ENCODE measurements around the gene CAMK2B. TPM values are rescaled to one million over a fixed set of nuclear protein-coding genes. Genes with fewer than 3 reads are reported as not detected.

Gene CAMK2B
- total RNA-seq, 1 experiment from 2014 or later = 0.34 TPM

- Histone ChIP-seq H3K4me3 (replicated peaks in 1 of 2; ENCODE audit: low read depth in 1 of 2, low read length in 2 of 2) (no peak overlapping the region), H3K4me1 (ENCODE audit: control insufficient read depth in 1 of 2, insufficient read depth in 2 of 2, low read length in 2 of 2) (peaks cover 0 to 8% of the 10 kb centered on the region in 2 experiments; a peak in 1 of 4 replicates), H2AFZ (ENCODE audit: low read depth, low read length, poor library complexity, severe bottlenecking) (no peak overlapping the region), H3K9ac (ENCODE audit: low read length) (no peak overlapping the region), H3K36me3 (ENCODE audit: control insufficient read depth in 1 of 2, insufficient read depth in 2 of 2, low read length in 2 of 2) (no peaks in the 10 kb centered on the region), H4K20me1 (ENCODE audit: insufficient read depth) (no peaks in the 10 kb centered on the region), H3K9me3 (ENCODE audit: control insufficient read depth in 1 of 2, insufficient read depth in 1 of 2, low read depth in 1 of 2, low read length in 2 of 2) (no peaks in the 10 kb centered on the region), H3K27me3 (ENCODE audit: insufficient read depth, low read length) (peaks cover 5% of the 10 kb centered on the region; the same call in 1 of the 2 replicates), H3K4me2 (ENCODE audit: low read length) (no peak overlapping the region), H3K9me2 (ENCODE audit: insufficient read depth) (no peaks in the 10 kb centered on the region), H3K79me2 (ENCODE audit: insufficient read depth, low read length) (no peaks in the 10 kb centered on the region), H3K27ac (ENCODE audit: low read depth, low read length) (no peak overlapping the region)
- ChIA-PET CTCF (no interaction called here), POLR2A (no interaction called here), RAD21 (ENCODE audit: low non-redundant PET in 1 of 2, low total read pairs in 2 of 2, uncharacterized antibody in 2 of 2, unreplicated experiment in 2 of 2) (no interaction called here)
- intact Hi-C loops (cut with micrococcal nuclease) = no loop called here
- no TSS peak for BruUV-seq (replicated peaks)
- ATAC-seq (no peak), DNase-seq (ENCODE audit: low read depth, low spot score) (no peak)
- TF ChIP-seq MAX (IDR thresholded peaks at IDR 0.05) = no peak
Measured at GRCh38 chr7:44267719-44268421, 57.5 kb downstream of the CAMK2B start.

- TF ChIP-seq FOSL1 (IDR thresholded peaks at IDR 0.05; ENCODE audit: low read depth) (no peak), EZH2phosphoT487 (IDR thresholded peaks at IDR 0.05; ENCODE audit: borderline replicate concordance) (no peak), SIN3A (IDR thresholded peaks at IDR 0.05; ENCODE audit: low read depth) (no peak), MAX (IDR thresholded peaks at IDR 0.05) (no peak), EZH2 (IDR thresholded peaks at IDR 0.05) (no peak), ELF1 (IDR thresholded peaks at IDR 0.05; ENCODE audit: borderline replicate concordance, low read depth) (no peak), CBX3 (IDR thresholded peaks at IDR 0.05; ENCODE audit: low read depth) (no peak)
- TF ChIP-seq, protein P1, sequence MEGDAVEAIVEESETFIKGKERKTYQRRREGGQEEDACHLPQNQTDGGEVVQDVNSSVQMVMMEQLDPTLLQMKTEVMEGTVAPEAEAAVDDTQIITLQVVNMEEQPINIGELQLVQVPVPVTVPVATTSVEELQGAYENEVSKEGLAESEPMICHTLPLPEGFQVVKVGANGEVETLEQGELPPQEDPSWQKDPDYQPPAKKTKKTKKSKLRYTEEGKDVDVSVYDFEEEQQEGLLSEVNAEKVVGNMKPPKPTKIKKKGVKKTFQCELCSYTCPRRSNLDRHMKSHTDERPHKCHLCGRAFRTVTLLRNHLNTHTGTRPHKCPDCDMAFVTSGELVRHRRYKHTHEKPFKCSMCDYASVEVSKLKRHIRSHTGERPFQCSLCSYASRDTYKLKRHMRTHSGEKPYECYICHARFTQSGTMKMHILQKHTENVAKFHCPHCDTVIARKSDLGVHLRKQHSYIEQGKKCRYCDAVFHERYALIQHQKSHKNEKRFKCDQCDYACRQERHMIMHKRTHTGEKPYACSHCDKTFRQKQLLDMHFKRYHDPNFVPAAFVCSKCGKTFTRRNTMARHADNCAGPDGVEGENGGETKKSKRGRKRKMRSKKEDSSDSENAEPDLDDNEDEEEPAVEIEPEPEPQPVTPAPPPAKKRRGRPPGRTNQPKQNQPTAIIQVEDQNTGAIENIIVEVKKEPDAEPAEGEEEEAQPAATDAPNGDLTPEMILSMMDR (IDR thresholded peaks at IDR 0.05 in 2 of 3, conservative IDR thresholded peaks at IDR 0.05 in 1 of 3; ENCODE audit: borderline replicate concordance in 1 of 3, insufficient read depth in 1 of 3, low read depth in 2 of 3, low read length in 2 of 3) = no peak
- Histone ChIP-seq H3K9me2 (ENCODE audit: insufficient read depth) (no peaks in the 10 kb centered on the region), H2AFZ (ENCODE audit: low read depth, low read length, poor library complexity, severe bottlenecking) (no peak overlapping the region), H3K4me3 (replicated peaks in 1 of 2; ENCODE audit: low read depth in 1 of 2, low read length in 2 of 2) (no peak overlapping the region), H3K4me2 (ENCODE audit: low read length) (no peak overlapping the region), H4K20me1 (ENCODE audit: insufficient read depth) (no peaks in the 10 kb centered on the region), H3K4me1 (ENCODE audit: control insufficient read depth in 1 of 2, insufficient read depth in 2 of 2, low read length in 2 of 2) (peaks cover 0 to 8% of the 10 kb centered on the region in 2 experiments; a peak in 1 of 4 replicates), H3K9ac (ENCODE audit: low read length) (no peak overlapping the region), H3K36me3 (ENCODE audit: control insufficient read depth in 1 of 2, insufficient read depth in 2 of 2, low read length in 2 of 2) (no peaks in the 10 kb centered on the region), H3K79me2 (ENCODE audit: insufficient read depth, low read length) (no peaks in the 10 kb centered on the region), H3K9me3 (ENCODE audit: control insufficient read depth in 1 of 2, insufficient read depth in 1 of 2, low read depth in 1 of 2, low read length in 2 of 2) (no peaks in the 10 kb centered on the region), H3K27ac (ENCODE audit: low read depth, low read length) (no peak overlapping the region), H3K27me3 (ENCODE audit: insufficient read depth, low read length) (peaks cover 5% of the 10 kb centered on the region; the same call in 1 of the 2 replicates)
- intact Hi-C loops (cut with micrococcal nuclease) = no loop called here
- BruUV-seq (replicated peaks) = no TSS peak
- CTCF ChIA-PET = no interaction called here
- no peak for DNase-seq (ENCODE audit: low read depth, low spot score)
- POLR2A ChIA-PET = no interaction called here
- RAD21 ChIA-PET (ENCODE audit: low non-redundant PET in 1 of 2, low total read pairs in 2 of 2, uncharacterized antibody in 2 of 2, unreplicated experiment in 2 of 2) = no interaction called here
- ATAC-seq = no peak
Measured at GRCh38 chr7:44267178-44267577, 58.2 kb downstream of the CAMK2B start.
